ENCODE results near the gene CGB8.
A peak's percentile ranks its signal among the peaks of the same experiment; 100 is the strongest.
"Not testable (repeated sequence)": the region's sequence is repeated elsewhere in the genome, so short reads cannot be mapped to it uniquely, and the experiment has no call there.

Gene CGB8

GRCh38 chr19:49057636-49058234, 8.8 kb upstream of the CGB8 start, which contains the start of gene CGB7:
Gene CGB7, minus strand, starts transcription at chr19:49057749. Its CDS starts 2,374 bp downstream, at chr19:49055375.
- DNase-seq (ENCODE audit: low read depth in 2 of 2): peak; percentile 54 to 61
- peak within 1 kb of the TSS; percentile 49 to 60 for H3K4me3 ChIP-seq (replicated peaks in 1 of 2; ENCODE audit: low read depth in 2 of 2, low read length in 2 of 2)
- TF ChIP-seq, protein P1, sequence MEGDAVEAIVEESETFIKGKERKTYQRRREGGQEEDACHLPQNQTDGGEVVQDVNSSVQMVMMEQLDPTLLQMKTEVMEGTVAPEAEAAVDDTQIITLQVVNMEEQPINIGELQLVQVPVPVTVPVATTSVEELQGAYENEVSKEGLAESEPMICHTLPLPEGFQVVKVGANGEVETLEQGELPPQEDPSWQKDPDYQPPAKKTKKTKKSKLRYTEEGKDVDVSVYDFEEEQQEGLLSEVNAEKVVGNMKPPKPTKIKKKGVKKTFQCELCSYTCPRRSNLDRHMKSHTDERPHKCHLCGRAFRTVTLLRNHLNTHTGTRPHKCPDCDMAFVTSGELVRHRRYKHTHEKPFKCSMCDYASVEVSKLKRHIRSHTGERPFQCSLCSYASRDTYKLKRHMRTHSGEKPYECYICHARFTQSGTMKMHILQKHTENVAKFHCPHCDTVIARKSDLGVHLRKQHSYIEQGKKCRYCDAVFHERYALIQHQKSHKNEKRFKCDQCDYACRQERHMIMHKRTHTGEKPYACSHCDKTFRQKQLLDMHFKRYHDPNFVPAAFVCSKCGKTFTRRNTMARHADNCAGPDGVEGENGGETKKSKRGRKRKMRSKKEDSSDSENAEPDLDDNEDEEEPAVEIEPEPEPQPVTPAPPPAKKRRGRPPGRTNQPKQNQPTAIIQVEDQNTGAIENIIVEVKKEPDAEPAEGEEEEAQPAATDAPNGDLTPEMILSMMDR (IDR thresholded peaks at IDR 0.05; ENCODE audit: low read depth, low read length): no peak

GRCh38 chr19:49056902-49057596, 8.1 kb upstream of the CGB8 start:
- H3K4me3 ChIP-seq (replicated peaks in 1 of 2; ENCODE audit: low read depth in 2 of 2, low read length in 2 of 2): peak overlapping the region; percentile 49 to 60
- DNase-seq (ENCODE audit: low read depth in 2 of 2): not testable (repeated sequence)

DNA sequence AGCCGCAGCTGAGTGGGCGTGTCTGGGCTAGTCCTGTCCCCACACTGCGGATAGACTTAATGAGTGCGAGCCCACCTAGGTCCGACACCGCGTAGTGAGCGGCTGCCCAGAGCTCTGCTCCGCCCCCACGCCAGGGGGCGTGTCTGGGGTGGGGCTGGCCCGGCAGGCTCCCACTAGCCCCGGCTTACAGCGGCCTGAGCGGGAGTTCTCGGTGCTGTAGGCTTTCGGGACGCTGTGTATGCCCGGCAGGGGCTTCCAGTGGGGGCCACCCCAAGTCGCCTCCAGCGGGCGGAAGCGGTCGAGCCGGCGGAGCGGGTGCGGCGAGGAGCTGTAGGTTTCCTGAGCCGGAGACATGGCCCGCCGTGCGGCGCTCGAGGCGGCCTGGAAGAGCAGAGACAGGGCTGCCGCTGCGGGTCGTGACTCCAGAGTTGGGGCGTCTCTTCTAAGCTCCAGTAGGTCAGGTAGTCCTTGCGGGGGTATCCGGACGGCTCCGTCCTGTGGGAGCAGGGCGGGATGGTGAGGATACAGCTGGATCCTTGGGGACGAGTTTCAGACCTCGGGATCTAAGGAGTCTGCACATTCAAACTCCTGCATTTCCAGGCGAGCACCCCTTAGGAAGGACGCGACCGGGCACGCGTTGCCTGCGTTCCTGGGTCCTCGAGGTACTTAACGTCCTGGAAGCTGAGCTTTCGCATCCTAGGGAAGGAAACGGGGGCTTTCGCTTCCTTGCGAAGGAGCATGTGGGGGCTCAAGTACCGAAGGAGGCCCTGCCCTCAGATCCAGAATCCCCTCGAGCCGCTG, 7.4 kb upstream of the CGB8 start:
- peak overlapping the region; percentile 45 to 60 for H3K4me3 ChIP-seq (replicated peaks in 1 of 2; ENCODE audit: low read depth in 2 of 2, low read length in 2 of 2)
- TF ChIP-seq, protein P1 (IDR thresholded peaks at IDR 0.05; ENCODE audit: low read depth, low read length): peak; percentile 19
- peak; percentile 38 to 49 for DNase-seq (ENCODE audit: low read depth in 2 of 2)

DNA sequence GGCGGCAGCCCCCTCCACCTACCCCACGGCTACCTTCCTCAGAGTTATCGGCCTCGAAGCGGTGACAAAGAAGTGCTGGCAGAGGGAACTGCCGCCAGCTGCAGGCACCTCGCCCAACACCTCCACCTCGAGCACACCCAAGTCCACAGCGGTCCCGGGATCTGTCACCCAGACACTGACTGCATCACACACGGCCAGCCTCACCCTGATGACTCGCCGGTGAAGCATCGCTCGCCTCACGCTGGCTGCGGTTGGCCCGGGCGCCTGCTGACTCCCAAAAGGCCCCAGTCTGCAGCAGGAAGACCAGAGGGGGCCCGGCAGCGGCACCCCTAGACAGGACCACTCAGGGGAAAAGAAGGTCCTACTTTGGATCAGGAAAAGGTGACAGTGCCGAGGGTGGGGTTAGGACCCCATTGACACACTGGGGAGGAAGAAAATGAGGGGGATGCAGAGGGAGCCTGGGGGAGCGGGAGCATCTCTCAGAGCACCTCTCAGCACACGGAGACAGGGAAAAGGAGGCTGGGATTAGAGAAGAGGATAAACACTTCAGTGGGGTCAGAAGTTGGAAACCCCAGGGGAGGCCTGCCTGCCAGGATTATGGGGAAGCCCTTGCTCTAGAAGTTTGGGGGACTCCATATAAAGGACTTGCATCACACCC, 1.6 kb upstream of the CGB8 start:
- DNase-seq (ENCODE audit: low read depth in 2 of 2): peak in 1 of 2 donors; percentile 76
- not testable (repeated sequence) for H3K4me3 ChIP-seq (replicated peaks in 1 of 2; ENCODE audit: low read depth in 2 of 2, low read length in 2 of 2)

DNA sequence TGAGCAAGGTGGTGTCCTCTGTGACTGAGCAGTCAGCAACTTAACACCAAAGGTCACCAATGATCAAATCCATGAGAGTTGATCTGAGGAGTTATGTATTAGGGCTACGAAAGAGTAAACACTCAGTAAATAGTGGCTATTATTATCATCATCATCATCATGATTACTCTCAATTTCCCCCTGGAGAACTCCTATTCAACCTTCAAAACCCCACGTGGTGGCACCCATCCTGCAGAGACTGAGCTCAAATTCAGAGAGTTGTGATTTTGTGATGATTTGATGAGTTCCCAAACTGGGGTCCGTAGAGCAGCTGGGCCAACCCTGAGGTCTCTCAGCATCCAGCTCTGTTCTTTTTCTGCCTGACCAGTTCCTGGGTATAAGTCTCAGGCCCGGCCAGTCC, 923 bp upstream of the CGB8 start:
- H3K4me3 ChIP-seq (replicated peaks in 1 of 2; ENCODE audit: low read depth in 2 of 2, low read length in 2 of 2); DNase-seq (ENCODE audit: low read depth in 2 of 2): not testable (repeated sequence)

DNA sequence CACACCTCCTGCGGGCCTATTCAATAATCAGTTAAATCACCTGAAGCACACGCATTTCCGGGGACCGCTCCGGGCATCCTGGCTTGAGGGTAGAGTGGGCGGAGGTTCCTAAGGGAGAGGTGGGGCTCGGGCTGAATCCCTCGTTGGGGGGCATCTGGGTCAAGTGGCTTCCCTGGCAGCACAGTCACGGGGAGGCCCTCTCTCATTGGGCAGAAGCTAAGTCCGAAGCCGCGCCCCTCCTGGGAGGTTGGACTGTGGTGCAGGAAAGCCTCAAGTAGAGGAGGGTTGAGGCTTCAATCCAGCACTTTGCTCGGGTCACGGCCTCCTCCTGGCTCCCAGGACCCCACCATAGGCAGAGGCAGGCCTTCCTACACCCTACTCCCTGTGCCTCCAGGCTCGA, 5.4 kb downstream of the CGB8 start, which contains the start of gene CGB5:
TSS of gene CGB5 (plus strand) at position 301 of the 400 bp plus-strand sequence. CDS start 362 bp downstream, outside the sequence.
- not testable (repeated sequence) for H3K4me3 ChIP-seq (replicated peaks in 1 of 2; ENCODE audit: low read depth in 2 of 2, low read length in 2 of 2); DNase-seq (ENCODE audit: low read depth in 2 of 2)

- not testable (repeated sequence) for H3K4me3 ChIP-seq (replicated peaks in 1 of 2; ENCODE audit: low read depth in 2 of 2, low read length in 2 of 2); DNase-seq (ENCODE audit: low read depth in 2 of 2)
These were observed 6.2 kb downstream of the CGB8 start for GRCh38 chr19:49042666-49043065.

DNA sequence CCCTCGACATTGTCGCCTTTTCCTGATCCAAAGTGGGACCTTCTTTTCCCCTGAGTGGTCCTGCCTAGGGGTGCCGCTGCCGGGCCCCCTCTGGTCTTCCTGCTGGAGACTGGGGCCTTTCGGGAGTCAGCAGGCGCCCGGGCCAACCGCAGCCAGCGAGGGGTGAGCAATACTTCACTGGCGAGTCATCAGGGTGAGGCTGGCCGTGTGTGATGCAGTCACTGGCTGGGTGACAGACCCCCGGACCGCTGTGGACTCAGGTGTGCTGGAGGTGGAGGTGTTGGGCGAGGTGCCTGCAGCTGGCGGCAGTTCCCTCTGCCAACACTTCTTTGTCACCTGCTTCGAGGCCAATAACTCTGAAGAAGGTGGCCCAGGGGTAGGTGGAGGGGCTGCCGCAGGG, 6.7 kb downstream of the CGB8 start:
- TF ChIP-seq, protein P1 (IDR thresholded peaks at IDR 0.05; ENCODE audit: low read depth, low read length): no peak
- H3K4me3 ChIP-seq (replicated peaks in 1 of 2; ENCODE audit: low read depth in 2 of 2, low read length in 2 of 2): no peak overlapping the region
- peak in 1 of 2 donors; percentile 45 for DNase-seq (ENCODE audit: low read depth in 2 of 2)

- H3K4me3 ChIP-seq (replicated peaks in 1 of 2; ENCODE audit: low read depth in 2 of 2, low read length in 2 of 2); DNase-seq (ENCODE audit: low read depth in 2 of 2): not testable (repeated sequence)
These were observed 9.2 kb downstream of the CGB8 start for GRCh38 chr19:49039736-49040135.

GRCh38 chr19:49038557-49039276, 10.2 kb downstream of the CGB8 start:
- DNase-seq (ENCODE audit: low read depth in 2 of 2): peak; percentile 38 to 77
- not testable (repeated sequence) for H3K4me3 ChIP-seq (replicated peaks in 1 of 2; ENCODE audit: low read depth in 2 of 2, low read length in 2 of 2)

DNA sequence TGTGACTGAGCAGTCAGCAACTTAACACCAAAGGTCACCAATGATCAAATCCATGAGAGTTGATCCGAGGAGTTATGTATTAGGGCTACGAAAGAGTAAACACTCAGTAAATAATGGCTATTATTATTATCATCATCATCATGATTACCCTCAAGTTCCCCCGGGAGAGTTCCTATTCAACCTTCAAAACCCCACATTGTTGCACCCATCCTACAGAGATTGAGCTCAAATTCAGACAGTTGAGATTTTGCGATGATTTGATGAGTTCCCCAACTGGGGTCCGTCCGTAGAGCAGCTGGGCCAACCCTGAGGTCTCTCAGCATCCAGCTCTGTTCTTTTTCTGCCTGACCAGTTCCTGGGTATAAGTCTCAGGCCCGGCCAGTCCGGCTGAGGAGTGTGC, 10.8 kb downstream of the CGB8 start:
- not testable (repeated sequence) for H3K4me3 ChIP-seq (replicated peaks in 1 of 2; ENCODE audit: low read depth in 2 of 2, low read length in 2 of 2); DNase-seq (ENCODE audit: low read depth in 2 of 2)
